Thymus (tissue), 11 donors: Measurements from ENCODE around the gene TNNT1. TPM values are rescaled to one million over a fixed set of nuclear protein-coding genes. Genes with fewer than 3 reads are reported as not detected.

Source experiments
- DNase-seq, 9 donors: peaks; one replicate each; pipeline ENCODE4 v3.0.0-alpha.2; 2013; ENCODE audit warnings: low spot score in 9 of 9, low read depth in 6 of 9, missing footprints in 1 of 9
- H3K27ac ChIP-seq, 2 donors: one replicate each; pipeline ENCODE4 v1.5.1; 2013; ENCODE audit warnings: control low read depth in 1 of 2, low read depth in 1 of 2, low read length in 1 of 2, mild to moderate bottlenecking in 1 of 2, moderate library complexity in 1 of 2
- H3K27me3 ChIP-seq, 2 donors: one replicate each; pipeline ENCODE4 v1.5.1; 2013; ENCODE audit warnings: low read length in 1 of 2; ENCODE audit not compliant: control insufficient read depth in 2 of 2, insufficient read depth in 1 of 2
- H3K36me3 ChIP-seq, 2 donors: one replicate each; pipeline ENCODE4 v1.5.1; 2013; ENCODE audit warnings: low read length in 1 of 2, mild to moderate bottlenecking in 1 of 2, moderate library complexity in 1 of 2; ENCODE audit not compliant: control insufficient read depth in 2 of 2, insufficient read depth in 2 of 2
- H3K4me1 ChIP-seq, 2 donors: one replicate each; pipeline ENCODE4 v1.5.1; 2013; ENCODE audit warnings: low read length in 2 of 2; ENCODE audit not compliant: control insufficient read depth in 2 of 2, insufficient read depth in 2 of 2
- H3K4me3 ChIP-seq, 2 donors: one replicate each; pipeline ENCODE4 v1.5.1; 2013; ENCODE audit warnings: low read length in 2 of 2, control low read depth in 1 of 2, mild to moderate bottlenecking in 1 of 2
- H3K9me3 ChIP-seq, 2 donors: one replicate each; pipeline ENCODE4 v1.5.1; 2013; ENCODE audit warnings: low read length in 1 of 2, mild to moderate bottlenecking in 1 of 2; ENCODE audit not compliant: control insufficient read depth in 2 of 2, insufficient read depth in 1 of 2
- WGBS: extraction: QIAGEN DNeasy Blood & Tissue Kit; methylation state at CpG from one replicate; pipeline ENCODE4 v1.1.7; 2013; 5-methylcytosine and 5-hydroxymethylcytosine counted together
- polyA plus RNA-seq: library from polyadenylated mRNA; stranded (reverse); fragments of 200-250 nt; gene quantifications from one replicate; pipeline ENCODE4 v1.2.3, GENCODE V29; 2013
- total RNA-seq: library from RNA; stranded (reverse); fragments of 120-200 nt; gene quantifications from one replicate; pipeline ENCODE4 v1.2.4, GENCODE V29; 2013
- donor health status: healthy.

Gene TNNT1
- total and polyA plus RNA-seq, 2 donors = 4.3 to 11.9 TPM

- no peak for DNase-seq
- Histone ChIP-seq H3K9me3 (peaks cover 3 to 7% of the 10 kb centered on the region in 2 donors), H3K4me1 (peaks cover 3 to 4% of the 10 kb centered on the region in 2 donors), H3K36me3 (no peaks in the 10 kb centered on the region), H3K27ac (peak overlapping the region in 1 of 2 donors; percentile 15), H3K27me3 (peaks cover 21 to 45% of the 10 kb centered on the region in 2 donors), H3K4me3 (no peak overlapping the region)
These were observed 3.0 kb upstream of the TNNT1 start for GRCh38 chr19:55152017-55152416.

DNA sequence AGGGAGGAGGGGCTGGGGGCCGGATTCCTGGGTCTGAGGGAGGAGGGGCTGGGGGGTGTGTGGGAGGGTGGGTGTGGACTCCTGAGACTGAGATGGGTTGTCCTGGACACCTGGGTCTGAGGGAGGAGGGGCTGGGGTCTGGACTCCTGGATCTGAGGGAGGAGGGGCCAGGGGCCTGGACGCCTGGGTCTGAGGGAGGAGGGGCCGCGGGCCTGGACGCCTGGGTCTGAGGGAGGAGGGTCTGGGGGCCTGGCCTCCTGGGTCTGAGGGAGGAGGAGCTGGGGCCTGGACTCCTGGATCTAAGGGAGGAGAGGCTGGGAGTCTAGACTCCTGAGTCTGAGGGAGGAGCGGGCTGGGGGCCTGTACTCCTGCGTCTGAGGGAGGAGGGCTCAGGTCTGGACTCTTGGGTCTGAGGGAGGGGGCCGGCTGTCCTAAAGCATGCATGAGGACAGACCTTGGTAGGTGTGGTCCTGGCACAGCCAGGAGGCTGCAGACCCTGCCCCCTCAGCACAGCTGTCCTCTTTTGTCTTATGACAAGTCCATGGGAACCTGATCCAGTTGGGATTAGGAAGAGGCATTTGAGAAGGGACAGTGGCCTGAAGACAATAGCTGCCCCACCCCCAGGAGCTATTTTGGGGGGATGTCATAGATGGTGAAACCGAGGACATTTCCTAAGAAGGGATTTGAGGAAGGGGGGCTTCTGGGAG, 1.3 kb downstream of the TNNT1 start:
- no peak for DNase-seq
- no peak overlapping the region for H3K27ac ChIP-seq
- no peak overlapping the region for H3K4me3 ChIP-seq
- WGBS = 66% methylated on average over 9 of the region's 9 CpGs
- peaks cover 39 to 73% of the 10 kb centered on the region in 2 donors for H3K27me3 ChIP-seq
- no peaks in the 10 kb centered on the region for H3K36me3 ChIP-seq
- no peaks in the 10 kb centered on the region for H3K4me1 ChIP-seq
- peaks cover 3 to 7% of the 10 kb centered on the region in 2 donors for H3K9me3 ChIP-seq

DNA sequence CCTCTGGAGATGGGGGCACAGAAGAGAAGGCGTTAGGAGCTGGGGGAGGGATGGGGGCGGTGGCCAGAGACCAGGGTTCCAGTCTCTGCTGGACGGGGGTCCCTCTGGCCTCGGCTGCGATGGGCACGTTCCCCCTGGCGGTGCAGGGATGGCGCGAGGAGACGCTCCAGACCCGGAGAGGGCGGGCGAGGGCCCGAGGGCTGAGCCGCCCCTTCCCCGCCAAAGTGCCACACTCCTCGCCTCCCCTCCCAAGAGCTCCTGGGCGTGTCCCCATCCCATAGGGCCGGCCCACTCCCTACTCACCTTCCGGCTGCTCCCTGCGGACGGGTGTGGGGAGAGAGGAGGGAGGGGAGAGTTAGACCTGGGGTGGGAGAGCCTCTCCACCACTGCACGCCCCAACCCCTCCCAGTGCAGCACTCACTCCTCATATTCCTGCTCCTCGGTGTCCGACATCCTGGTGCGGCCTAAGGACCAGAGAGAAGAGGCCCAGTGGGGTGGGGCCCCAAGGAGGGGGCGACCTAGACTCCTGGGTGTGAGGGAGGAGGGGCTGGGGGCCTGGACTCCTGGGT, 2.2 kb downstream of the TNNT1 start:
- H3K4me3 ChIP-seq = no peak overlapping the region
- no peak overlapping the region for H3K27ac ChIP-seq

GRCh38 chr19:55146078-55146704, 2.8 kb downstream of the TNNT1 start:
- WGBS = 2% methylated on average over 40 of the region's 41 CpGs
- Histone ChIP-seq H3K4me1 (no peaks in the 10 kb centered on the region), H3K9me3 (no peaks in the 10 kb centered on the region), H3K36me3 (no peaks in the 10 kb centered on the region), H3K27me3 (peaks cover 44 to 87% of the 10 kb centered on the region in 2 donors), H3K27ac (no peak overlapping the region), H3K4me3 (no peak overlapping the region)
- DNase-seq = peak in 1 of 9 donors; percentile 33

More for the DNA sequence above, 2.2 kb downstream of the TNNT1 start:
- Histone ChIP-seq H3K4me1 (no peaks in the 10 kb centered on the region), H3K36me3 (no peaks in the 10 kb centered on the region), H3K27me3 (peaks cover 41 to 81% of the 10 kb centered on the region in 2 donors), H3K9me3 (peaks cover 1 to 4% of the 10 kb centered on the region in 2 donors)
- 6% methylated on average over 27 of the region's 27 CpGs for WGBS
- no peak for DNase-seq

DNA sequence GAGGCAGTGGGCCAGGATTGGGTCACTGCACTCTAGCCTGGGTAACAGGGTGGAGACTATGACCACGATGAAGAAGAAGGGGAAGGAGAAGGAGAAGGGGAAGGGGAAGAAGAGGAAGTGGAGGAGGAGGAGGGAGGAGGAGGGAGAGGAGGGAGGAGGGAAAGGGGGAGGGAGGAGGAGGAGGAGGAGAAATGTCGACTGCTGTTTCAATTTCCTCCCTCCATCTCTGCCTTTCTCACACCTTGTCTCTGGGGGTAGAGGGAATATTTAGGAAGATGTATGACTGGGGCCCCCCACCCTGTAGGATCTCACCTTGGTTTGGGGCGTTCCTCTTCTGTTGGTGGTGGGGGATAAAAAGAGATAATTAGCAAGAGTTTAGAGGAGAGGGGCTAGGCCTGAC, 3.8 kb downstream of the TNNT1 start:
- Histone ChIP-seq H3K4me3 (no peak overlapping the region), H3K36me3 (no peaks in the 10 kb centered on the region), H3K9me3 (no peaks in the 10 kb centered on the region), H3K4me1 (no peaks in the 10 kb centered on the region), H3K27ac (no peak overlapping the region), H3K27me3 (peaks cover 48 to 91% of the 10 kb centered on the region in 2 donors)
- no peak for DNase-seq
- WGBS = 10% methylated on average over 3 of the region's 3 CpGs

DNA sequence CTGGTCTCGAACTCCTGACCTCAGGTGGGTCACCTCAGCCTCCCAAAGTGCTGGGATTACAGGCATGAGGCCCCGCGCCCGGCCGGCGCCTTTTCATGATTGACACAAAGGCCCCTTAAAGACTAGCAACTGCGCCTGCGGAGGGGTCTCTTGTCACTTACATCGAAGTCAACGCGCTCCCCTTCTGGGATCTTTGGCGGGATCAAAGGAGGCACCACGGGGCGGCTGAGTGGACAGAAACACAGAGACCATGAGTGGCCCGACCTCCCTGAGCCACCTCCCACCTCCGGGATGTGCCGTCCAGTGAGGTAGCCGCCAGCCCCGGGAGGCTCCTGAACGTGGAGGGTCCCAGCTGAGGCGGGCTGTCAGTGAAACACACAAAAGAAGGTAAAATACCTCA, 7.3 kb downstream of the TNNT1 start:
- Histone ChIP-seq H3K27me3 (peaks cover 32 to 64% of the 10 kb centered on the region in 2 donors), H3K27ac (no peak overlapping the region), H3K4me3 (no peak overlapping the region), H3K36me3 (no peaks in the 10 kb centered on the region), H3K9me3 (no peaks in the 10 kb centered on the region), H3K4me1 (no peaks in the 10 kb centered on the region)
- no peak for DNase-seq
- WGBS = 36% methylated on average over 21 of the region's 21 CpGs

DNA sequence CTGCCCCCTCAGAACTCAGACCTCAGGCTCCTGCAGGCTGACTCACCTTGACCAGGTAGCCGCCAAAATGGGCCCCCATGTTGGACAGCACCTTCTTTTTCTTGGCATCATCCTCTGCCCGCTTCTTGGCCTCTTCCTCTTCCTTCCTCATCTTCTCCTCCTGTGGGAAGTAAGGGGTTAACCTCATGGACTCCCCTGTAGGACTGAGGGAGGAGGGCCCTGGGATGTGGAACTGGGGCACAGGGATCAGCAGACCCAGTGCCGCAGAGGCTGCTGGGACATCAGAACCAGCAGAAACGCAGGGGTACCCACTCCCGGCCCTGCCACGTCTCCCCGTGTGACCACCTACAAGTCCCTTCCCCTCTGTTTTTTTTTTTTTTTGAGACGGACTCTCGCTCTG, 11.1 kb downstream of the TNNT1 start:
- H3K27me3 ChIP-seq = peaks cover 9 to 40% of the 10 kb centered on the region in 2 donors
- no peaks in the 10 kb centered on the region for H3K9me3 ChIP-seq
- no peaks in the 10 kb centered on the region for H3K4me1 ChIP-seq
- no peaks in the 10 kb centered on the region for H3K36me3 ChIP-seq
- no peak overlapping the region for H3K4me3 ChIP-seq
- H3K27ac ChIP-seq = no peak overlapping the region
- WGBS = 73% methylated on average over 9 of the region's 9 CpGs
- no peak for DNase-seq

DNA sequence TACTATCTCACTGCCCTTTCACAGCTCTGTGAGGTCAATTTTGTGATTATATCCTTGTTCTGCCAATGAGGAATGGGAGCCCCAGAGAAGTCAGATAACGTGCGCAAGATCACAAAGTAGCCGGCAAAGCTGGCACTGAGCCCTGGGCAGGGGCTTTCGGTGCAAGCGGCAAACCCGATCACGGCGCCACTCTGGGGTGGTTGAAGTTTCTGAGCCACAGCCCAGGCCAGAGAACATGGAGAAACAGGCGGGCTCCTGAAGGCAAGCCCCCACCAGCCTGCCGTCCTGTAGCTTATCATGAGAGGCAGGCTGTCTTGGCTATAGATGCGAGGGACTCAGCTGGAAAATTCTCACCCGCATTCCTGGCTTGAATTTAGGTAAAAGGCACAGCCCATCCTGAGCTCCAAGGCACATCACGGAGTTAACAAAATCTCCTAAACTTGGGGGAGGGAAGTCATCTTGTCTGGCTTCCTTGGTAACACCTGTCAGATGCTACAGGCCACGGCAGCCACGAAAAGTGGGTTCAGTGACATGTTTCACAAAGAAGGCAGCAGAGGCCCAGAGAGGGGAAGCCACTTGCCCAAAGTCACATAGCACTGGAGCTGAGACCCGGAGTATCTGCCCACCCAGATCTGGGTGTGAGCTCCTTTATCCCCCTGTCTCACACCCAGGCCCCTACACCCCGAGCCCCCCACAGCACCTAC, 12.5 kb downstream of the TNNT1 start:
- Histone ChIP-seq H3K36me3 (no peaks in the 10 kb centered on the region), H3K27me3 (peaks cover 5 to 35% of the 10 kb centered on the region in 2 donors), H3K9me3 (no peaks in the 10 kb centered on the region), H3K27ac (no peak overlapping the region), H3K4me1 (no peaks in the 10 kb centered on the region), H3K4me3 (no peak overlapping the region)
- no peak for DNase-seq
- WGBS = 90% methylated on average over 17 of the region's 17 CpGs

DNA sequence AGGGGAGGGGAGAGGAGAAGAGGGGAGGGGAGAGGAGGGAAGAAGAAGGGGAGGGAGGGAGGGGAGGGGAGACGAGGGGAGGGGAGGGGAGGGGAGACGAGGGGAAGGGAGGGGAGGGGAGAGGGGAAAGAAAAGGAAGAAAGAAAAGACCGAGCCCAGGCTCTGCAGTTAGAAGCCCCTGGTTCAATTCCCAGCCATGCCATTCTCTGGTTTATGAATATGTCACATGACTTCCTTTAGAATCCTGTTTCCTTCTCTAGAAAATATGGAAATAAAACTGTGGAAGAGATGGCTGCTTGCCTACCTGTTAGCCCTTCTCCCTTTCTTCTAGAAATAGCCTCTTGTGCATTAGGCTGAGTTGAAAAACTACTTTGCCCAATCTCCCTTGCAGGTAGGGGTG, 14.3 kb downstream of the TNNT1 start:
- Histone ChIP-seq H3K27ac (no peak overlapping the region), H3K4me1 (no peaks in the 10 kb centered on the region), H3K36me3 (no peaks in the 10 kb centered on the region), H3K9me3 (no peaks in the 10 kb centered on the region), H3K27me3 (peaks cover 0 to 32% of the 10 kb centered on the region in 2 donors), H3K4me3 (no peak overlapping the region)
- DNase-seq = no peak
- WGBS = 1% methylated on average over 2 of the region's 3 CpGs
